ENCODE measurements around the gene GALNTL6. TPM values are rescaled to one million over a fixed set of nuclear protein-coding genes. Genes with fewer than 3 reads are reported as not detected.
"Not testable (repeated sequence)": the region's sequence is repeated elsewhere in the genome, so short reads cannot be mapped to it uniquely, and the experiment has no call there.

GALNTL6 gene
- total and polyA plus RNA-seq, 3 experiments from 2014 or later, result not detected

- Histone ChIP-seq H3K4me3 (ENCODE audit: low read length) (no peak overlapping the region), H3K36me3 (ENCODE audit: insufficient read depth, low read length) (no peaks in the 10 kb centered on the region), H3K4me1 (ENCODE audit: insufficient read depth, low read length) (no peaks in the 10 kb centered on the region), H3K27me3 (ENCODE audit: insufficient read depth, low read length, poor library complexity, severe bottlenecking) (no peaks in the 10 kb centered on the region), H3K27ac (ENCODE audit: low read depth, low read length) (no peak overlapping the region), H3K9me3 (ENCODE audit: low read length) (no peaks in the 10 kb centered on the region)
- ChIA-PET POLR2A (no interaction called here), CTCF (no interaction called here)
- no peak overlapping the region for H3K27ac Mint-ChIP-seq
- H3K27me3 Mint-ChIP-seq, result no peaks in the 10 kb centered on the region
- H3K4me3 Mint-ChIP-seq, result no peak overlapping the region
- DNase-seq, result no peak
- H3K36me3 Mint-ChIP-seq, result no peaks in the 10 kb centered on the region
- H3K4me1 Mint-ChIP-seq, result no peaks in the 10 kb centered on the region
- peaks cover 0 to 7% (median 0%) of the 10 kb centered on the region in 5 donors for H3K9me3 Mint-ChIP-seq
These were observed 978.6 kb downstream of the GALNTL6 start for GRCh38 chr4:172791841-172792240.

DNA sequence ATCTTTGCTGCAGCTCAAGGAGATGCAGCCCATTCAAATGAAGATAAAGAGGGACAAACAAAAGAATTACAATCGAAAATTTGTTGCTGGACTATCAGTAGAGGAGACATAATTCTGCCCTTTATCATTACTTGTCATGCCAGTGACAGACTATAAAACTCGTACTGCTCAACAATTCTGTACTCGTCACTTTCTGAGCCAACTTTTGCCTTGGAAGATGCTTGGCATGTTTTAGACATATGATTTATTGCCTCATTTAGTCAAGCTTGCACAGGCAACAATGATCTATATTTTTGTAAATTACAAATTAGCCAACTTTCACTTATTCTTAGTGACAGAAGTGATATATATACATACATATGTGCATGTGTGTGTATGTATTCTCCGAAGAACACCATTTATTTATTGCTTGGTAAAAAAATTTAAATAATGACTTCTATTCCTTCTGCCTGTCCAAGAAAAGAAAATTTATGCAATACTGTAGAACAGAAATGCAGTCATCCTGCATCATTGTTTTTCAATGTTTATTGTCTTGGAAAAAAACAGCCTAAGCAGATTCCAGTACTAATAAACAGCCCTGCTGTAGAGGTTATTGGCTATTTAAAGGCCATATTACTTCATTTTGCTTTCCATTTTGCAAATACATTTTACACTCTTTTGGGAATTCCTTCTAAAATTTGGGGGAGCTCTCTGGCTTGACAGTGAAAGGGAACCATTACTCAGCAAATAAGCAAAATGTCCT, 980.5 kb downstream of the GALNTL6 start:
- H3K36me3 Mint-ChIP-seq, result no peaks in the 10 kb centered on the region
- ChIA-PET POLR2A (no interaction called here), CTCF (no interaction called here)
- H3K27ac Mint-ChIP-seq, result no peak overlapping the region
- no peak overlapping the region for H3K4me3 Mint-ChIP-seq
- H3K9me3 ChIP-seq (ENCODE audit: low read length), result no peaks in the 10 kb centered on the region
- H3K9me3 Mint-ChIP-seq, result peaks cover 0 to 3% (median 0%) of the 10 kb centered on the region in 5 donors
- H3K36me3 ChIP-seq (ENCODE audit: insufficient read depth, low read length), result no peaks in the 10 kb centered on the region
- no peaks in the 10 kb centered on the region for H3K4me1 Mint-ChIP-seq
- H3K4me1 ChIP-seq (ENCODE audit: insufficient read depth, low read length), result no peaks in the 10 kb centered on the region
- H3K27me3 Mint-ChIP-seq, result no peaks in the 10 kb centered on the region
- no peak for DNase-seq
- H3K27me3 ChIP-seq (ENCODE audit: insufficient read depth, low read length, poor library complexity, severe bottlenecking), result no peaks in the 10 kb centered on the region
- H3K27ac ChIP-seq (ENCODE audit: low read depth, low read length), result no peak overlapping the region
- H3K4me3 ChIP-seq (ENCODE audit: low read length), result no peak overlapping the region

DNA sequence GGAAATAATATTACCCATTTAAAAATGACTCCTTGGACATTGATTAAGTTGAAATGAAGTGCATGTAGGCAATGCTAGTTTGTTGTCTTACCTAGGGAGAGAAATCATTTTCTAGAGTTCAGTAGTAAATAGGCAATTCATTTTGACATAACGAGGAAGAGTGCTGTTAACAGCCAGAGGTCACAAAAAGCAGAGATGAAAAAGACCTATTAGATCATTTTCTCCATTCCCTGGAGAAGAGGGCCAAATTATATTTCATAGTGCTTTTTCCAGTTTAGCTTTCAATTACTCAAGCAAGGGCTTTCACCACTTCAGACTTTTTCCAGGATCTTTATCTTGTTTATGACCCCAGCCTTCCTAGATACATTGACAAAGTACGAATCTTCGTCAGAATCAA, 981.1 kb downstream of the GALNTL6 start:
- Mint-ChIP-seq H3K4me3 (no peak overlapping the region), H3K27ac (no peak overlapping the region), H3K4me1 (no peaks in the 10 kb centered on the region), H3K27me3 (no peaks in the 10 kb centered on the region), H3K9me3 (peaks cover 0 to 3% (median 0%) of the 10 kb centered on the region in 5 donors), H3K36me3 (no peaks in the 10 kb centered on the region)
- no peaks in the 10 kb centered on the region for H3K27me3 ChIP-seq (ENCODE audit: insufficient read depth, low read length, poor library complexity, severe bottlenecking)
- POLR2A ChIA-PET, result no interaction called here
- no peak overlapping the region for H3K27ac ChIP-seq (ENCODE audit: low read depth, low read length)
- H3K36me3 ChIP-seq (ENCODE audit: insufficient read depth, low read length), result no peaks in the 10 kb centered on the region
- no peak overlapping the region for H3K4me3 ChIP-seq (ENCODE audit: low read length)
- DNase-seq, result no peak
- CTCF ChIA-PET, result no interaction called here
- no peaks in the 10 kb centered on the region for H3K9me3 ChIP-seq (ENCODE audit: low read length)
- H3K4me1 ChIP-seq (ENCODE audit: insufficient read depth, low read length), result no peaks in the 10 kb centered on the region

DNA sequence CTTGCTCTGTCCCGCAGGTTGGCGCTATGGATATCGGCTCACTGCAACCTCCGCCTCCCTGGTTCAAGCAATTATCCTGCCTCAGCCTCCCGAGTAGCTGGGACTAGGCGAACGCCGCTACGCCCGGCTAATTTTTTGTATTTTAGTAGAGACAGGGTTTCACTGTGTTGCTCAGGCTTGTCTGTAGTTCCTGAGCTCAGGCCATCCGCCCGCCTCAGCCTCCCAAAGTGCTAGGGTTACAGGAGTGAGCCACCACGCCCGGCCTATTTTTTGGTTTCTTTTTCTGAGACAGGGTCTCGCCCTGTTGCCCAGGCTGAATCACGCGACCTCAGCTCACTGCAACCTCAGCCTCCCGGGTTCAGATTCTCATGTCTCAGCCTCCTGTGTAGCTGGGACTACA, 984.1 kb downstream of the GALNTL6 start:
- H3K4me1 ChIP-seq (ENCODE audit: insufficient read depth, low read length); H3K4me3 Mint-ChIP-seq; CTCF ChIA-PET; H3K36me3 ChIP-seq (ENCODE audit: insufficient read depth, low read length); POLR2A ChIA-PET; H3K27ac Mint-ChIP-seq; H3K27ac ChIP-seq (ENCODE audit: low read depth, low read length); H3K9me3 Mint-ChIP-seq; H3K4me3 ChIP-seq (ENCODE audit: low read length); H3K27me3 Mint-ChIP-seq; H3K27me3 ChIP-seq (ENCODE audit: insufficient read depth, low read length, poor library complexity, severe bottlenecking); DNase-seq; H3K9me3 ChIP-seq (ENCODE audit: low read length); H3K36me3 Mint-ChIP-seq; H3K4me1 Mint-ChIP-seq: not testable (repeated sequence)

GRCh38 chr4:172802032-172802431, 988.8 kb downstream of the GALNTL6 start:
- POLR2A ChIA-PET, result no interaction called here
- Mint-ChIP-seq H3K4me1 (no peaks in the 10 kb centered on the region), H3K4me3 (no peak overlapping the region), H3K36me3 (no peaks in the 10 kb centered on the region), H3K9me3 (peaks cover 0 to 2% (median 0%) of the 10 kb centered on the region in 5 donors), H3K27ac (no peak overlapping the region), H3K27me3 (no peaks in the 10 kb centered on the region)
- Histone ChIP-seq H3K4me1 (ENCODE audit: insufficient read depth, low read length) (no peaks in the 10 kb centered on the region), H3K27ac (ENCODE audit: low read depth, low read length) (no peak overlapping the region), H3K27me3 (ENCODE audit: insufficient read depth, low read length, poor library complexity, severe bottlenecking) (no peaks in the 10 kb centered on the region), H3K9me3 (ENCODE audit: low read length) (no peaks in the 10 kb centered on the region), H3K4me3 (ENCODE audit: low read length) (no peak overlapping the region), H3K36me3 (ENCODE audit: insufficient read depth, low read length) (no peaks in the 10 kb centered on the region)
- CTCF ChIA-PET, result no interaction called here
- no peak for DNase-seq

- H3K9me3 Mint-ChIP-seq, result peaks cover 0 to 2% (median 0%) of the 10 kb centered on the region in 5 donors
- H3K4me3 Mint-ChIP-seq, result no peak overlapping the region
- H3K27ac ChIP-seq (ENCODE audit: low read depth, low read length), result no peak overlapping the region
- ChIA-PET POLR2A (no interaction called here), CTCF (no interaction called here)
- H3K27me3 Mint-ChIP-seq, result no peaks in the 10 kb centered on the region
- no peaks in the 10 kb centered on the region for H3K27me3 ChIP-seq (ENCODE audit: insufficient read depth, low read length, poor library complexity, severe bottlenecking)
- no peaks in the 10 kb centered on the region for H3K9me3 ChIP-seq (ENCODE audit: low read length)
- DNase-seq, result no peak
- H3K27ac Mint-ChIP-seq, result no peak overlapping the region
- H3K4me1 Mint-ChIP-seq, result no peaks in the 10 kb centered on the region
- H3K4me3 ChIP-seq (ENCODE audit: low read length), result no peak overlapping the region
- H3K36me3 ChIP-seq (ENCODE audit: insufficient read depth, low read length), result no peaks in the 10 kb centered on the region
- H3K4me1 ChIP-seq (ENCODE audit: insufficient read depth, low read length), result no peaks in the 10 kb centered on the region
- no peaks in the 10 kb centered on the region for H3K36me3 Mint-ChIP-seq
These were observed 993.6 kb downstream of the GALNTL6 start for GRCh38 chr4:172806841-172807240.

- no peak overlapping the region for H3K27ac ChIP-seq (ENCODE audit: low read depth, low read length)
- Mint-ChIP-seq H3K9me3 (peaks cover 0 to 2% (median 0%) of the 10 kb centered on the region in 5 donors), H3K27me3 (no peaks in the 10 kb centered on the region), H3K36me3 (no peaks in the 10 kb centered on the region), H3K4me3 (no peak overlapping the region), H3K27ac (no peak overlapping the region), H3K4me1 (no peaks in the 10 kb centered on the region)
- CTCF ChIA-PET, result no interaction called here
- POLR2A ChIA-PET, result no interaction called here
- no peaks in the 10 kb centered on the region for H3K36me3 ChIP-seq (ENCODE audit: insufficient read depth, low read length)
- no peaks in the 10 kb centered on the region for H3K27me3 ChIP-seq (ENCODE audit: insufficient read depth, low read length, poor library complexity, severe bottlenecking)
- DNase-seq, result no peak
- H3K4me1 ChIP-seq (ENCODE audit: insufficient read depth, low read length), result no peaks in the 10 kb centered on the region
- H3K4me3 ChIP-seq (ENCODE audit: low read length), result no peak overlapping the region
- H3K9me3 ChIP-seq (ENCODE audit: low read length), result no peaks in the 10 kb centered on the region
These were observed 995.0 kb downstream of the GALNTL6 start for GRCh38 chr4:172808196-172808595.

GRCh38 chr4:172809319-172809718, 996.1 kb downstream of the GALNTL6 start:
- H3K27ac Mint-ChIP-seq, result no peak overlapping the region
- DNase-seq, result no peak
- Histone ChIP-seq H3K4me3 (ENCODE audit: low read length) (no peak overlapping the region), H3K9me3 (ENCODE audit: low read length) (no peaks in the 10 kb centered on the region), H3K27me3 (ENCODE audit: insufficient read depth, low read length, poor library complexity, severe bottlenecking) (no peaks in the 10 kb centered on the region), H3K4me1 (ENCODE audit: insufficient read depth, low read length) (no peaks in the 10 kb centered on the region), H3K27ac (ENCODE audit: low read depth, low read length) (no peak overlapping the region), H3K36me3 (ENCODE audit: insufficient read depth, low read length) (no peaks in the 10 kb centered on the region)
- no peaks in the 10 kb centered on the region for H3K27me3 Mint-ChIP-seq
- CTCF ChIA-PET, result no interaction called here
- POLR2A ChIA-PET, result no interaction called here
- no peaks in the 10 kb centered on the region for H3K4me1 Mint-ChIP-seq
- H3K36me3 Mint-ChIP-seq, result no peaks in the 10 kb centered on the region
- no peak overlapping the region for H3K4me3 Mint-ChIP-seq
- H3K9me3 Mint-ChIP-seq, result peaks cover 0 to 2% (median 0%) of the 10 kb centered on the region in 5 donors

All from CD8-positive, alpha-beta memory T cell (primary cell).